PC-9 (cell line): ENCODE data around the gene SEC31A.

ENCODE experiments used
- EZH2 ChIP-seq: fragments of 200-600 bp; sonication (generic); IDR thresholded peaks from 2 replicates; pipeline ENCODE4 v1.8.0; 2017; ENCODE audit warnings: antibody characterized with exemption, low read depth
- TF ChIP-seq, protein P1 (sequence below): fragments of 200-600 bp; sonication (generic); conservative IDR thresholded peaks from 2 replicates; pipeline ENCODE4 v1.6.1; 2017; ENCODE audit warnings: mixed run types, antibody characterized with exemption, mild to moderate bottlenecking, moderate library complexity

GRCh38 chr4:82799006-82799881, 91.7 kb downstream of the SEC31A start:
- TF ChIP-seq, protein P1, sequence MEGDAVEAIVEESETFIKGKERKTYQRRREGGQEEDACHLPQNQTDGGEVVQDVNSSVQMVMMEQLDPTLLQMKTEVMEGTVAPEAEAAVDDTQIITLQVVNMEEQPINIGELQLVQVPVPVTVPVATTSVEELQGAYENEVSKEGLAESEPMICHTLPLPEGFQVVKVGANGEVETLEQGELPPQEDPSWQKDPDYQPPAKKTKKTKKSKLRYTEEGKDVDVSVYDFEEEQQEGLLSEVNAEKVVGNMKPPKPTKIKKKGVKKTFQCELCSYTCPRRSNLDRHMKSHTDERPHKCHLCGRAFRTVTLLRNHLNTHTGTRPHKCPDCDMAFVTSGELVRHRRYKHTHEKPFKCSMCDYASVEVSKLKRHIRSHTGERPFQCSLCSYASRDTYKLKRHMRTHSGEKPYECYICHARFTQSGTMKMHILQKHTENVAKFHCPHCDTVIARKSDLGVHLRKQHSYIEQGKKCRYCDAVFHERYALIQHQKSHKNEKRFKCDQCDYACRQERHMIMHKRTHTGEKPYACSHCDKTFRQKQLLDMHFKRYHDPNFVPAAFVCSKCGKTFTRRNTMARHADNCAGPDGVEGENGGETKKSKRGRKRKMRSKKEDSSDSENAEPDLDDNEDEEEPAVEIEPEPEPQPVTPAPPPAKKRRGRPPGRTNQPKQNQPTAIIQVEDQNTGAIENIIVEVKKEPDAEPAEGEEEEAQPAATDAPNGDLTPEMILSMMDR = no peak
- TF ChIP-seq EZH2 = no peak
